K562 (cell line): ENCODE measurements around the gene PCDHGA4. TPM values are rescaled to one million over a fixed set of nuclear protein-coding genes. Genes with fewer than 3 reads are reported as not detected.
A peak's percentile ranks its signal among the peaks of the same experiment; 100 is the strongest.

Source experiments
- CLOCK ChIP-seq: fragments of 250-450 bp; sonication (Bioruptor Pico); IDR thresholded peaks from 2 replicates; pipeline ENCODE4 v1.4.0; 2020; ENCODE audit warnings: mild to moderate bottlenecking, moderate library complexity, borderline replicate concordance
- HDGF ChIP-seq: fragments of 450-650 bp; IDR thresholded peaks from 2 replicates; pipeline ENCODE4 v1.6.1; 2016
- KDM1A ChIP-seq, 2 experiments: fragments of 450-650 bp; IDR thresholded peaks; 2 replicates each; pipeline ENCODE4 v1.6.1; 2016; ENCODE audit warnings: mild to moderate bottlenecking in 2 of 2
- MITF ChIP-seq: IDR thresholded peaks from 2 replicates; pipeline ENCODE4 v1.6.1; 2014; ENCODE audit warnings: antibody characterized with exemption
- PTTG1 ChIP-seq: fragments of 450-650 bp; IDR thresholded peaks from 2 replicates; pipeline ENCODE4 v1.6.1; 2016; ENCODE audit warnings: low read depth, mild to moderate bottlenecking, missing genetic modification characterization, missing compliant biosample characterization
- SMARCE1 ChIP-seq: fragments of 450-650 bp; IDR thresholded peaks from 2 replicates; pipeline ENCODE4 v1.7.1; 2016; ENCODE audit warnings: mild to moderate bottlenecking
- ZNF175 ChIP-seq: fragments of 200-800 bp; sonication (Bioruptor generic); IDR thresholded peaks from 2 replicates; pipeline ENCODE4 v1.6.1; 2016; ENCODE audit warnings: low read depth, mild to moderate bottlenecking, missing genetic modification characterization, missing compliant biosample characterization
- polyA plus RNA-seq, 8 experiments: library from polyadenylated mRNA; depleted of rRNA in 4 of 8; stranded (reverse) in 5 of 8; unstranded in 3 of 8; fragments of >200 nt; fragmentation: Nextera tagmentation in 2 of 8; fragmentation: Illumina TruSeq in 1 of 8; extraction: Ambion mirVana in 2 of 8; extraction: Trizol in 1 of 8; gene quantifications; 2 replicates each; pipeline versions ENCODE4 v1.2.1 to v1.2.3, GENCODE V29; 2011 to 2014; ENCODE audit warnings: inconsistent platforms in 1 of 8, missing spikeins in 1 of 8
- total RNA-seq, 7 experiments: library from RNA; depleted of rRNA in 6 of 7; stranded (reverse); fragments of >200 nt in 6 of 7; fragmentation: Illumina TruSeq in 2 of 7; extraction: Trizol in 2 of 7; gene quantifications; 2 replicates each; pipeline versions ENCODE4 v1.2.1 to v1.2.3, GENCODE V29; 2011 to 2021; ENCODE audit warnings: low replicate concordance in 1 of 7
- TF ChIP-seq, protein P1 (sequence below), 2 experiments: fragments of 450-650 bp; formaldehyde crosslinking in 1 of 2; IDR thresholded peaks; 2 replicates each; pipeline versions ENCODE4 v1.4.0 to v1.6.1; 2014 to 2020; ENCODE audit warnings: mild to moderate bottlenecking in 2 of 2, borderline replicate concordance in 1 of 2, low read depth in 1 of 2

The PCDHGA4 gene
- total and polyA plus RNA-seq, 9 of the 15 experiments (the other 6 are each of a cell fraction or from before 2014, with no cell fraction given): 0.12 to 0.40 (median 0.36) TPM; not detected in 2

DNA sequence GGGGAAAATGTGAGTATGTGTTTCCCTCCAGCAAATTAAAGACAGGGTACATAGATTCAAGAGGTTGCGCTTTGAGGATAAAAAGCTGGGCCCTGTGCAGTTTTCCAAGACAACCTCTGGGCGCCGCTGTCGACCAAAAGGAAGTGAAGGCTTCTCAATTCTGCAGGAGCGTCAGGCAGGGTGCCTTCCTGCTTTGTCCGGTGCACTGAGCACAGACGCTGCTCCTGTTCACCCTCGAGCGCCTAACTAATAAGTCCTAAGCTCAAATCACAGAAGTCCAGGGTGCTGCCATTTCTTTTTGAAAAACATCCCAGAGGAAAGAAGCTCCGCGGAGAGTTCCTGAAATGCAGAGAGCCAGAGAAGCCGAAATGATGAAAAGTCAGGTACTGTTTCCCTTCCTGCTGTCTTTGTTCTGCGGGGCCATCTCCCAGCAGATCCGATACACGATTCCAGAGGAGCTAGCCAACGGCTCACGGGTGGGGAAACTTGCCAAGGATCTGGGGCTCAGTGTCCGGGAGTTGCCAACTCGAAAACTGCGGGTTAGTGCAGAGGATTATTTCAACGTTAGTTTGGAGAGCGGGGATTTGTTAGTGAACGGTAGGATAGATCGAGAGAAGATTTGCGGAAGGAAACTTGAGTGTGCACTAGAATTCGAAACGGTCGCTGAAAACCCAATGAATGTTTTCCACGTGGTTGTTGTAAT lies 4.8 kb upstream of the PCDHGA4 start, which contains the start of gene PCDHGB1 (continued):
- TF ChIP-seq, protein P1, sequence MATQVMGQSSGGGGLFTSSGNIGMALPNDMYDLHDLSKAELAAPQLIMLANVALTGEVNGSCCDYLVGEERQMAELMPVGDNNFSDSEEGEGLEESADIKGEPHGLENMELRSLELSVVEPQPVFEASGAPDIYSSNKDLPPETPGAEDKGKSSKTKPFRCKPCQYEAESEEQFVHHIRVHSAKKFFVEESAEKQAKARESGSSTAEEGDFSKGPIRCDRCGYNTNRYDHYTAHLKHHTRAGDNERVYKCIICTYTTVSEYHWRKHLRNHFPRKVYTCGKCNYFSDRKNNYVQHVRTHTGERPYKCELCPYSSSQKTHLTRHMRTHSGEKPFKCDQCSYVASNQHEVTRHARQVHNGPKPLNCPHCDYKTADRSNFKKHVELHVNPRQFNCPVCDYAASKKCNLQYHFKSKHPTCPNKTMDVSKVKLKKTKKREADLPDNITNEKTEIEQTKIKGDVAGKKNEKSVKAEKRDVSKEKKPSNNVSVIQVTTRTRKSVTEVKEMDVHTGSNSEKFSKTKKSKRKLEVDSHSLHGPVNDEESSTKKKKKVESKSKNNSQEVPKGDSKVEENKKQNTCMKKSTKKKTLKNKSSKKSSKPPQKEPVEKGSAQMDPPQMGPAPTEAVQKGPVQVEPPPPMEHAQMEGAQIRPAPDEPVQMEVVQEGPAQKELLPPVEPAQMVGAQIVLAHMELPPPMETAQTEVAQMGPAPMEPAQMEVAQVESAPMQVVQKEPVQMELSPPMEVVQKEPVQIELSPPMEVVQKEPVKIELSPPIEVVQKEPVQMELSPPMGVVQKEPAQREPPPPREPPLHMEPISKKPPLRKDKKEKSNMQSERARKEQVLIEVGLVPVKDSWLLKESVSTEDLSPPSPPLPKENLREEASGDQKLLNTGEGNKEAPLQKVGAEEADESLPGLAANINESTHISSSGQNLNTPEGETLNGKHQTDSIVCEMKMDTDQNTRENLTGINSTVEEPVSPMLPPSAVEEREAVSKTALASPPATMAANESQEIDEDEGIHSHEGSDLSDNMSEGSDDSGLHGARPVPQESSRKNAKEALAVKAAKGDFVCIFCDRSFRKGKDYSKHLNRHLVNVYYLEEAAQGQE (IDR thresholded peaks at IDR 0.05; ENCODE audit: borderline replicate concordance): peak; percentile 16; the same call in 1 of the 2 replicates
- TF ChIP-seq, protein P1 (CRISPR knock-in tag; IDR thresholded peaks at IDR 0.05; ENCODE audit: low read depth): no peak
- no peak for TF ChIP-seq PTTG1 (tag)
- no peak for TF ChIP-seq HDGF
- no peak for TF ChIP-seq KDM1A (IDR thresholded peaks at IDR 0.05)
- no peak for TF ChIP-seq MITF
- no peak for TF ChIP-seq ZNF175
- TF ChIP-seq SMARCE1: no peak
- no peak for TF ChIP-seq CLOCK
